GM21360 (cell line): ENCODE measurements around the gene YIPF5.

ENCODE experiments used
- ATAC-seq: cut with Tn5 transposase; IDR thresholded peaks from one replicate; pipeline ENCODE4 v1.9.1; 2021; ENCODE audit warnings: mild to moderate bottlenecking, moderate library complexity; ENCODE audit not compliant: unreplicated experiment

Gene YIPF5

GRCh38 chr5:144170276-144171024, at the start of gene YIPF5, which contains the start of gene KCTD16:
YIPF5 (minus strand) TSS chr5:144170659; CDS start chr5:144169955, 704 bp downstream.
KCTD16 (plus strand) TSS chr5:144170873.
- ATAC-seq: peak; percentile 100

GRCh38 chr5:144219869-144220268, 49.4 kb upstream of the YIPF5 start:
- no peak for ATAC-seq

GRCh38 chr5:144210655-144211054, 40.2 kb upstream of the YIPF5 start:
- ATAC-seq: no peak

GRCh38 chr5:144209361-144209760, 38.9 kb upstream of the YIPF5 start:
- ATAC-seq: no peak

- no peak for ATAC-seq
Observed at GRCh38 chr5:144207875-144208444, 37.5 kb upstream of the YIPF5 start.

GRCh38 chr5:144206141-144206540, 35.7 kb upstream of the YIPF5 start:
- no peak for ATAC-seq

- ATAC-seq: no peak
Observed at GRCh38 chr5:144205141-144205551, 34.7 kb upstream of the YIPF5 start.

- ATAC-seq: peak; percentile 89
Observed at GRCh38 chr5:144203750-144204596, 33.5 kb upstream of the YIPF5 start.

GRCh38 chr5:144202726-144203125, 32.3 kb upstream of the YIPF5 start:
- ATAC-seq: no peak

- no peak for ATAC-seq
Observed at GRCh38 chr5:144202072-144202471, 31.6 kb upstream of the YIPF5 start.

- no peak for ATAC-seq
Observed at GRCh38 chr5:144201588-144201987, 31.1 kb upstream of the YIPF5 start.

GRCh38 chr5:144198386-144198785, 27.9 kb upstream of the YIPF5 start:
- ATAC-seq: no peak

- ATAC-seq: no peak
Observed at GRCh38 chr5:144196612-144197011, 26.2 kb upstream of the YIPF5 start.

GRCh38 chr5:144195448-144195847, 25.0 kb upstream of the YIPF5 start:
- no peak for ATAC-seq

- ATAC-seq: no peak
Observed at GRCh38 chr5:144194144-144194543, 23.7 kb upstream of the YIPF5 start.

- no peak for ATAC-seq
Observed at GRCh38 chr5:144192661-144193060, 22.2 kb upstream of the YIPF5 start.

GRCh38 chr5:144191998-144192397, 21.5 kb upstream of the YIPF5 start:
- ATAC-seq: peak; percentile 90

- no peak for ATAC-seq
Observed at GRCh38 chr5:144191531-144191930, 21.1 kb upstream of the YIPF5 start.

GRCh38 chr5:144189800-144190429, 19.5 kb upstream of the YIPF5 start:
- ATAC-seq: peak; percentile 36

GRCh38 chr5:144187699-144188294, 17.3 kb upstream of the YIPF5 start:
- peak; percentile 78 for ATAC-seq
